CD14-positive monocyte (primary cell): Measurements from ENCODE around the gene RNF223. TPM values are rescaled to one million over a fixed set of nuclear protein-coding genes. Genes with fewer than 3 reads are reported as not detected.
"Not testable (repeated sequence)": the region's sequence is repeated elsewhere in the genome, so short reads cannot be mapped to it uniquely, and the experiment has no call there.

Source experiments
- DNase-seq, 3 donors: peaks; one replicate each; pipeline ENCODE4 v3.0.0-alpha.2; 2011 to 2022
- H2AFZ ChIP-seq: 2 replicates; pipeline ENCODE4 v1.6.0; 2012; ENCODE audit warnings: mild to moderate bottlenecking, low read depth, low read length, inconsistent platforms; ENCODE audit not compliant: insufficient read depth, poor library complexity, severe bottlenecking
- H3K27ac ChIP-seq, 2 donors: 1 replicate in 1 of 2; 2 replicates in 1 of 2; pipeline ENCODE4 v1.5.1; 2012 to 2013; ENCODE audit warnings: low read length in 2 of 2, control low read depth in 1 of 2, inconsistent platforms in 1 of 2, low read depth in 1 of 2, mild to moderate bottlenecking in 1 of 2
- H3K27me3 ChIP-seq, 2 donors: one replicate each; pipeline versions ENCODE4 v1.6.0 to v1.6.1; 2011 to 2013; ENCODE audit warnings: low read length in 2 of 2; ENCODE audit not compliant: control insufficient read depth in 2 of 2, insufficient read depth in 2 of 2
- H3K36me3 ChIP-seq, 2 donors: replicated peaks in 1 of 2; 1 replicate in 1 of 2; 2 replicates in 1 of 2; pipeline versions ENCODE4 v1.5.1 to v1.6.1; 2012 to 2013; ENCODE audit warnings: low read length in 2 of 2, control low read depth in 1 of 2, inconsistent platforms in 1 of 2, mild to moderate bottlenecking in 1 of 2; ENCODE audit not compliant: insufficient read depth in 2 of 2, control insufficient read depth in 1 of 2
- H3K4me1 ChIP-seq, 2 donors: 1 replicate in 1 of 2; 2 replicates in 1 of 2; pipeline versions ENCODE4 v1.5.1 to v1.6.1; 2012 to 2013; ENCODE audit warnings: low read length in 2 of 2, control low read depth in 1 of 2, inconsistent platforms in 1 of 2, mild to moderate bottlenecking in 1 of 2, moderate library complexity in 1 of 2; ENCODE audit not compliant: insufficient read depth in 2 of 2, control insufficient read depth in 1 of 2
- H3K4me2 ChIP-seq: replicated peaks from 2 replicates; pipeline ENCODE3; 2012; ENCODE audit warnings: low read length, moderate library complexity, mild to moderate bottlenecking; ENCODE audit not compliant: poor library complexity, severe bottlenecking; ENCODE audit errors: extremely low read depth
- H3K4me3 ChIP-seq, 3 experiments: fragments of 200-600 bp in 1 of 3; sonication (generic) in 1 of 3; replicated peaks in 1 of 3; 1 replicate in 2 of 3; 2 replicates in 1 of 3; pipeline ENCODE4 v1.5.1; 2011 to 2013; ENCODE audit warnings: low read length in 3 of 3, mild to moderate bottlenecking in 3 of 3, control low read depth in 2 of 3, low read depth in 2 of 3, inconsistent platforms in 1 of 3, moderate library complexity in 1 of 3
- H3K79me2 ChIP-seq: 2 replicates; pipeline ENCODE4 v1.6.0; 2012; ENCODE audit warnings: mild to moderate bottlenecking, control low read depth, inconsistent platforms, low read length, moderate library complexity; ENCODE audit not compliant: insufficient read depth
- H3K9ac ChIP-seq: 2 replicates; pipeline ENCODE4 v1.6.0; 2017; ENCODE audit warnings: low read length, mild to moderate bottlenecking; ENCODE audit not compliant: insufficient read depth, poor library complexity, severe bottlenecking
- H3K9me3 ChIP-seq, 2 donors: replicated peaks in 1 of 2; 1 replicate in 1 of 2; 2 replicates in 1 of 2; pipeline versions ENCODE4 v1.5.1 to v1.6.1; 2012 to 2013; ENCODE audit warnings: low read length in 2 of 2, control low read depth in 1 of 2; ENCODE audit not compliant: control insufficient read depth in 1 of 2, insufficient read depth in 1 of 2
- H4K20me1 ChIP-seq: 2 replicates; pipeline ENCODE4 v1.6.0; 2012; ENCODE audit warnings: mild to moderate bottlenecking, low read length, control low read depth, moderate library complexity; ENCODE audit not compliant: insufficient read depth
- H3K27ac Mint-ChIP-seq, 7 donors: one replicate each; pipeline ENCODE4 v1.8.0; 2020; ENCODE audit warnings: mild to moderate bottlenecking in 7 of 7, mixed read lengths in 7 of 7, moderate library complexity in 6 of 7, inconsistent platforms in 2 of 7
- H3K27me3 Mint-ChIP-seq, 3 donors: one replicate each; pipeline ENCODE4 v1.8.0; 2021 to 2022; ENCODE audit warnings: low read depth in 3 of 3, mild to moderate bottlenecking in 3 of 3, mixed read lengths in 3 of 3, moderate library complexity in 3 of 3, inconsistent platforms in 1 of 3
- H3K36me3 Mint-ChIP-seq, 2 donors: one replicate each; pipeline ENCODE4 v1.8.0; 2020; ENCODE audit warnings: mixed read lengths in 2 of 2, inconsistent platforms in 1 of 2, mild to moderate bottlenecking in 1 of 2
- H3K4me1 Mint-ChIP-seq: one replicate; pipeline ENCODE4 v1.8.0; 2020; ENCODE audit warnings: mild to moderate bottlenecking, mixed read lengths
- H3K4me3 Mint-ChIP-seq, 2 donors: one replicate each; pipeline ENCODE4 v1.8.0; 2020; ENCODE audit warnings: mild to moderate bottlenecking in 2 of 2, mixed read lengths in 2 of 2, moderate library complexity in 1 of 2
- H3K9me3 Mint-ChIP-seq, 7 donors: one replicate each; pipeline ENCODE4 v1.8.0; 2020 to 2022; ENCODE audit warnings: mixed read lengths in 7 of 7, mild to moderate bottlenecking in 6 of 7, moderate library complexity in 6 of 7, inconsistent platforms in 2 of 7
- WGBS: methylation state at CpG from one replicate; pipeline ENCODE4 v1.1.5; 2013; ENCODE audit warnings: missing lambda C conversion rate; ENCODE audit not compliant: insufficient coverage; 5-methylcytosine and 5-hydroxymethylcytosine counted together
- intact Hi-C, 2 donors: fragments of 100-400 bp; cut with micrococcal nuclease; formaldehyde crosslinking; loops; one replicate each; pipeline versions ENCODE4 v1.15.0 to v1.15.1; 2023
- polyA plus RNA-seq, 3 donors: library from polyadenylated mRNA; depleted of rRNA in 1 of 3; unstranded in 2 of 3; stranded (reverse) in 1 of 3; fragments of 300-500 nt in 2 of 3; fragments of >200 nt in 1 of 3; fragmentation: Illumina TruSeq in 2 of 3; gene quantifications; 1 replicate in 2 of 3; 2 replicates in 1 of 3; pipeline ENCODE4 v1.2.3, GENCODE V29; 2012 to 2021
- TF ChIP-seq, protein P1 (sequence below): fragments of 200-600 bp; IDR thresholded peaks from one replicate; pipeline ENCODE4 v1.8.0; 2022; ENCODE audit warnings: antibody characterized with exemption, mild to moderate bottlenecking

RNF223 gene
- polyA plus RNA-seq, 3 donors = not detected

GRCh38 chr1:1099506-1100183 is 25.5 kb upstream of the RNF223 start:
- no peaks in the 10 kb centered on the region for H3K36me3 ChIP-seq
- no peak overlapping the region for H3K4me3 ChIP-seq
- Mint-ChIP-seq H3K27ac (no peak overlapping the region), H3K36me3 (peaks cover 0 to 2% of the 10 kb centered on the region in 2 donors), H3K4me3 (no peak overlapping the region), H3K4me1 (peaks cover 6% of the 10 kb centered on the region), H3K27me3 (peaks cover 0 to 3% (median 0%) of the 10 kb centered on the region in 3 donors), H3K9me3 (peaks cover 3 to 19% (median 10%) of the 10 kb centered on the region in 7 donors)
- H3K9ac ChIP-seq = no peak overlapping the region
- peaks cover 0 to 11% of the 10 kb centered on the region in 2 donors for H3K9me3 ChIP-seq
- no peaks in the 10 kb centered on the region for H3K4me1 ChIP-seq
- H4K20me1 ChIP-seq = no peaks in the 10 kb centered on the region
- whole genome bisulfite sequencing = 100% methylated on average over 1 of the region's 4 CpGs
- TF ChIP-seq, protein P1, sequence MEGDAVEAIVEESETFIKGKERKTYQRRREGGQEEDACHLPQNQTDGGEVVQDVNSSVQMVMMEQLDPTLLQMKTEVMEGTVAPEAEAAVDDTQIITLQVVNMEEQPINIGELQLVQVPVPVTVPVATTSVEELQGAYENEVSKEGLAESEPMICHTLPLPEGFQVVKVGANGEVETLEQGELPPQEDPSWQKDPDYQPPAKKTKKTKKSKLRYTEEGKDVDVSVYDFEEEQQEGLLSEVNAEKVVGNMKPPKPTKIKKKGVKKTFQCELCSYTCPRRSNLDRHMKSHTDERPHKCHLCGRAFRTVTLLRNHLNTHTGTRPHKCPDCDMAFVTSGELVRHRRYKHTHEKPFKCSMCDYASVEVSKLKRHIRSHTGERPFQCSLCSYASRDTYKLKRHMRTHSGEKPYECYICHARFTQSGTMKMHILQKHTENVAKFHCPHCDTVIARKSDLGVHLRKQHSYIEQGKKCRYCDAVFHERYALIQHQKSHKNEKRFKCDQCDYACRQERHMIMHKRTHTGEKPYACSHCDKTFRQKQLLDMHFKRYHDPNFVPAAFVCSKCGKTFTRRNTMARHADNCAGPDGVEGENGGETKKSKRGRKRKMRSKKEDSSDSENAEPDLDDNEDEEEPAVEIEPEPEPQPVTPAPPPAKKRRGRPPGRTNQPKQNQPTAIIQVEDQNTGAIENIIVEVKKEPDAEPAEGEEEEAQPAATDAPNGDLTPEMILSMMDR = no peak
- intact Hi-C loops = no loop called here
- no peak for DNase-seq
- H3K27ac ChIP-seq = no peak overlapping the region
- no peak overlapping the region for H3K4me2 ChIP-seq
- H2AFZ ChIP-seq = no peak overlapping the region
- no peaks in the 10 kb centered on the region for H3K79me2 ChIP-seq
- H3K27me3 ChIP-seq = peaks cover 0 to 3% of the 10 kb centered on the region in 2 donors

DNA sequence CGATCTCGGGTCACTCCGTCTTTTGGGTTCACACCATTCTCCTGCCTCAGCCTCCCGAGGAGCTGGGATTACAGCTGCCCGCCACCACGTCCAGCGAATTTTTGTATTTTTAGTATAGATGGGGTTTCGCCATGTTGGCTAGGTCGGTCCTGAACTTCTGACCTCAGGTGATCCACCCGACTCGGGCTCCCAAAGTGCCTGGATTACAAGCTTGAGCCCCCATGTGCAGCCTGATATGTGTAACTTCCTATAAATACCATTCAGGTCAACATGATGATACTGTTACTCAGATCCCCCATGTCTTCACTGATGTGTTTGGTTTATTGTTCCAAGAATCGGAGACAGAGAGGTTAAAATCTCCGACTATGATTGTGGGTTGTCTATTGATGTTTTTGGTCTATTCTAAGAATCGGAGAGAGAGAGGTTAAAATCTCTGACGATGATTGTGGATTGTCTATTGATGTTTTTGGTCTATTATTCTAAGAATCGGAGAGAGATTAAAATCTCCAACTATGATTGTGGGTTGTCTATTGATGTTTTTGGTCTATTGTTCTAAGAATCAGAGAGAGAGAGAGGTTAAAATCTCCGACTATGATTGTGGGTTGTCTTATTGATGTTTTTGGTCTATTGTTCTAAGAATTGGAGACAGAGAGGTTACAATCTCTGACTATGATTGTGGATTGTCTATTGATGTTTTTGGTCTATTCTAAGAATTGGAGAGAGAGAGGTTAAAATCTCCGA is 24.7 kb upstream of the RNF223 start:
- no peak overlapping the region for H2AFZ ChIP-seq
- no peak overlapping the region for H3K27ac Mint-ChIP-seq
- no peak overlapping the region for H3K27ac ChIP-seq
- H4K20me1 ChIP-seq = no peaks in the 10 kb centered on the region
- H3K9ac ChIP-seq = no peak overlapping the region
- H3K27me3 ChIP-seq = peaks cover 0 to 3% of the 10 kb centered on the region in 2 donors
- peaks cover 0 to 4% (median 3%) of the 10 kb centered on the region in 3 donors for H3K27me3 Mint-ChIP-seq
- intact Hi-C loops = no loop called here
- 94% methylated on average over 3 of the region's 18 CpGs for WGBS
- peaks cover 0 to 2% of the 10 kb centered on the region in 2 donors for H3K36me3 Mint-ChIP-seq
- TF ChIP-seq, protein P1 = no peak
- H3K36me3 ChIP-seq = no peaks in the 10 kb centered on the region
- peaks cover 3 to 19% (median 10%) of the 10 kb centered on the region in 7 donors for H3K9me3 Mint-ChIP-seq
- no peak for DNase-seq
- H3K4me2 ChIP-seq = no peak overlapping the region
- no peaks in the 10 kb centered on the region for H3K79me2 ChIP-seq
- no peaks in the 10 kb centered on the region for H3K4me1 Mint-ChIP-seq
- peaks cover 0 to 11% of the 10 kb centered on the region in 2 donors for H3K9me3 ChIP-seq
- no peaks in the 10 kb centered on the region for H3K4me1 ChIP-seq
- no peak overlapping the region for H3K4me3 Mint-ChIP-seq
- no peak overlapping the region for H3K4me3 ChIP-seq

DNA sequence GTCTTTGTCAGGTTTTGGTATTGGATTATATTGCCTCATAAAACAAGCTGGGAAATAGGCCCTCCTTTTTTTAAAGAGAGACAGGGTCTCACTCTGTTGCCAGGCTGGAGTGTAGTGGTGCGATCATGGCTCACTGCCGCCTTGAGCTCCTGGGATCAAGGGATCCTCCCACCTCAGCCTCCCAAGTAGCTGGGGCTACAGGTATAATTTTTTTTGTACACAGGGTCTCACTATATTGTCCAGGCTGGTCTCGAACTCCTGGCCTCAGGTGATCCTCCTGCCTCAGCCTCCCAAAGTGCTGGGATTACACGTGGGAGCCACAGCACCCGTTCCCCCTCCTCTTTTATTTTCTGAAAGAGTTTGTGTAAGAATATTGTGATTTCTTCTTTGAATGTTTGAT is 22.0 kb upstream of the RNF223 start:
- H3K9me3 Mint-ChIP-seq = peaks cover 3 to 18% (median 10%) of the 10 kb centered on the region in 7 donors
- H3K9ac ChIP-seq, H3K27ac ChIP-seq, H3K4me3 ChIP-seq, H3K4me1 ChIP-seq, H3K27me3 ChIP-seq, H3K79me2 ChIP-seq, H3K4me1 Mint-ChIP-seq, H3K27ac Mint-ChIP-seq, H4K20me1 ChIP-seq, intact Hi-C loops, DNase-seq, H3K4me2 ChIP-seq, H3K4me3 Mint-ChIP-seq, H3K36me3 Mint-ChIP-seq, H3K36me3 ChIP-seq, H3K27me3 Mint-ChIP-seq, H2AFZ ChIP-seq: not testable (repeated sequence)
- peaks cover 0 to 10% of the 10 kb centered on the region in 2 donors for H3K9me3 ChIP-seq
- 83% methylated on average over 1 of the region's 5 CpGs for WGBS
